Measurements from ENCODE around the gene MC1R. TPM values are rescaled to one million over a fixed set of nuclear protein-coding genes. Genes with fewer than 3 reads are reported as not detected.
"Not testable (repeated sequence)": the region's sequence is repeated elsewhere in the genome, so short reads cannot be mapped to it uniquely, and the experiment has no call there.

MC1R gene
- total RNA-seq, 1 experiment from 2014 or later = 13.1 TPM

GRCh38 chr16:89924925-89925307 is 6.3 kb downstream of the MC1R start:
- TF ChIP-seq CTCF (IDR thresholded peaks at IDR 0.05; ENCODE audit: unreplicated experiment) = no peak
- BruUV-seq (replicated peaks) = no TSS peak
- intact Hi-C loops (cut with micrococcal nuclease) = loop anchor here (5.0 kb wide), 1 partner anchor 223 kb away; the partner anchor contains the start of gene SPATA2L
- no peaks in the 10 kb centered on the region for H3K9me3 Mint-ChIP-seq (ENCODE audit: unreplicated experiment)
- peak overlapping the region; percentile 70 for H3K4me3 Mint-ChIP-seq (ENCODE audit: unreplicated experiment)
- H3K4me1 Mint-ChIP-seq (ENCODE audit: insufficient read depth, unreplicated experiment) = peaks cover 3% of the 10 kb centered on the region
- no peaks in the 10 kb centered on the region for H3K27me3 Mint-ChIP-seq (ENCODE audit: insufficient read depth, unreplicated experiment)
- no peak overlapping the region for H3K27ac Mint-ChIP-seq (ENCODE audit: low read depth, unreplicated experiment)
- no peak for DNase-seq (ENCODE audit: unreplicated experiment)
- peaks cover 9% of the 10 kb centered on the region for H3K36me3 Mint-ChIP-seq (ENCODE audit: insufficient read depth, unreplicated experiment)
- POLR2A ChIA-PET = interaction anchor here (1.7 to 4.0 kb wide), 2 partner anchors 23 to 52 kb away, joined by 4 to 31 read pairs; partner anchors contain the start of genes DEF8 and TCF25
- CTCF ChIA-PET = no interaction called here

GRCh38 chr16:89925596-89926079 is 7.0 kb downstream of the MC1R start:
- Mint-ChIP-seq H3K27me3 (ENCODE audit: insufficient read depth, unreplicated experiment) (no peaks in the 10 kb centered on the region), H3K4me1 (ENCODE audit: insufficient read depth, unreplicated experiment) (no peaks in the 10 kb centered on the region), H3K27ac (ENCODE audit: low read depth, unreplicated experiment) (no peak overlapping the region), H3K9me3 (ENCODE audit: unreplicated experiment) (no peaks in the 10 kb centered on the region), H3K36me3 (ENCODE audit: insufficient read depth, unreplicated experiment) (peaks cover 6% of the 10 kb centered on the region), H3K4me3 (ENCODE audit: unreplicated experiment) (peak overlapping the region; percentile 70)
- DNase-seq (ENCODE audit: unreplicated experiment) = no peak
- POLR2A ChIA-PET = interaction anchor here (0.8 kb wide), 1 partner anchor 47 kb away, joined by 3 read pairs; no protein-coding TSS in a partner anchor
- intact Hi-C loops (cut with micrococcal nuclease) = loop anchor here (1.0 kb wide), 1 partner anchor 47 kb away; no protein-coding TSS in a partner anchor
- BruUV-seq (replicated peaks) = no TSS peak
- CTCF ChIA-PET = no interaction called here
- no peak for TF ChIP-seq CTCF (IDR thresholded peaks at IDR 0.05; ENCODE audit: unreplicated experiment)

GRCh38 chr16:89931305-89931896 is 12.7 kb downstream of the MC1R start:
- intact Hi-C loops (cut with micrococcal nuclease) = no loop called here
- Mint-ChIP-seq H3K27ac (ENCODE audit: low read depth, unreplicated experiment) (no peak overlapping the region), H3K4me1 (ENCODE audit: insufficient read depth, unreplicated experiment) (no peaks in the 10 kb centered on the region), H3K9me3 (ENCODE audit: unreplicated experiment) (no peaks in the 10 kb centered on the region), H3K4me3 (ENCODE audit: unreplicated experiment) (no peak overlapping the region), H3K27me3 (ENCODE audit: insufficient read depth, unreplicated experiment) (no peaks in the 10 kb centered on the region), H3K36me3 (ENCODE audit: insufficient read depth, unreplicated experiment) (peaks cover 15% of the 10 kb centered on the region)
- BruUV-seq (replicated peaks) = no TSS peak
- POLR2A ChIA-PET = interaction anchor here (1.2 kb wide), 1 partner anchor 8 kb away, joined by 5 read pairs; the partner anchor contains the start of gene TUBB3
- no peak for DNase-seq (ENCODE audit: unreplicated experiment)
- TF ChIP-seq CTCF (IDR thresholded peaks at IDR 0.05; ENCODE audit: unreplicated experiment) = no peak
- CTCF ChIA-PET = interaction anchor here (0.6 kb wide), 1 partner anchor 87 kb away, joined by 3 read pairs; no protein-coding TSS in a partner anchor

- intact Hi-C loops (cut with micrococcal nuclease) = no loop called here
- CTCF ChIA-PET = interaction anchor here (0.6 kb wide), 1 partner anchor 87 kb away, joined by 3 read pairs; no protein-coding TSS in a partner anchor
- BruUV-seq (replicated peaks) = no TSS peak
- no peak for DNase-seq (ENCODE audit: unreplicated experiment)
- Mint-ChIP-seq H3K36me3 (ENCODE audit: insufficient read depth, unreplicated experiment) (peaks cover 12% of the 10 kb centered on the region), H3K27me3 (ENCODE audit: insufficient read depth, unreplicated experiment) (no peaks in the 10 kb centered on the region), H3K27ac (ENCODE audit: low read depth, unreplicated experiment) (no peak overlapping the region), H3K4me3 (ENCODE audit: unreplicated experiment) (no peak overlapping the region), H3K4me1 (ENCODE audit: insufficient read depth, unreplicated experiment) (no peaks in the 10 kb centered on the region), H3K9me3 (ENCODE audit: unreplicated experiment) (no peaks in the 10 kb centered on the region)
- no peak for TF ChIP-seq CTCF (IDR thresholded peaks at IDR 0.05; ENCODE audit: unreplicated experiment)
- POLR2A ChIA-PET = interaction anchor here (1.2 kb wide), 1 partner anchor 9 kb away, joined by 5 read pairs; the partner anchor contains the start of gene TUBB3
Observed at GRCh38 chr16:89931964-89932363, 13.3 kb downstream of the MC1R start.

GRCh38 chr16:89934019-89934418 is 15.4 kb downstream of the MC1R start:
- H3K4me3 Mint-ChIP-seq (ENCODE audit: unreplicated experiment); H3K9me3 Mint-ChIP-seq (ENCODE audit: unreplicated experiment); H3K27me3 Mint-ChIP-seq (ENCODE audit: insufficient read depth, unreplicated experiment); BruUV-seq (replicated peaks); DNase-seq (ENCODE audit: unreplicated experiment); H3K4me1 Mint-ChIP-seq (ENCODE audit: insufficient read depth, unreplicated experiment); H3K27ac Mint-ChIP-seq (ENCODE audit: low read depth, unreplicated experiment); CTCF ChIA-PET; intact Hi-C loops (cut with micrococcal nuclease): not testable (repeated sequence)
- peaks cover 12% of the 10 kb centered on the region for H3K36me3 Mint-ChIP-seq (ENCODE audit: insufficient read depth, unreplicated experiment)
- POLR2A ChIA-PET = interaction anchor here (0.7 kb wide), 1 partner anchor 21 kb away, joined by 3 read pairs; no protein-coding TSS in a partner anchor

Measured in MCF 10A (cell line).